K562 (cell line): ENCODE measurements around the gene KCNJ9. TPM values are rescaled to one million over a fixed set of nuclear protein-coding genes. Genes with fewer than 3 reads are reported as not detected.

ENCODE experiments used
- ATAC-seq: fragments of 200-7000 bp; cut with Tn5 transposase; 3 replicates; pipeline ENCODE4 v1.9.1; 2020; ENCODE audit warnings: moderate library complexity
- BruUV-seq: library from RNA; stranded (reverse); fragments of 400-500 nt; replicated peaks from 2 replicates; lab custom pipeline; 2021; lab: Mats Ljungman, UMichigan
- CTCF ChIA-PET: fragments of 300-600 bp; formaldehyde crosslinking; extraction: SDS; loops from one replicate; lab custom pipeline; 2021; ENCODE audit warnings: low intra/inter-chr PET ratio; lab: Yijun Ruan, JAX
- POLR2A ChIA-PET: fragments of 300-600, 350-650 bp; sonication (Branson Sonifier 250); formaldehyde crosslinking; extraction: SDS; loops from one replicate; lab custom pipeline; 2021; ENCODE audit warnings: antibody characterized with exemption, inconsistent platforms; lab: Yijun Ruan, JAX
- DNase-seq, 4 experiments: peaks; one replicate each; pipeline versions ENCODE4 v3.0.0 to v3.0.0-alpha.2; 2011 to 2018; ENCODE audit warnings: low spot score in 3 of 4, mixed read lengths in 3 of 4; ENCODE audit errors: extremely low read depth in 1 of 4
- FAIRE-seq: peaks from 2 replicates; lab custom pipeline; 2011; peaks lifted over from hg19 to GRCh38; lab: Jason Lieb, UNC
- H2AFZ ChIP-seq: 2 replicates; pipeline ENCODE4 v1.6.0; 2011; ENCODE audit warnings: low read depth, low read length, control low read depth, inconsistent platforms
- H3K27ac ChIP-seq: fragments of 200-600 bp; 3 replicates; pipeline ENCODE4 v1.8.0; 2011; ENCODE audit warnings: low read depth, mild to moderate bottlenecking, control low read depth, inconsistent platforms, low read length, moderate library complexity, mixed read lengths; ENCODE audit errors: extremely low read depth
- H3K27me3 ChIP-seq, 2 experiments: fragments of 300-600 bp in 1 of 2; 2 replicates in 1 of 2; 3 replicates in 1 of 2; pipeline versions ENCODE4 v1.6.0 to v1.8.0; 2011; ENCODE audit warnings: inconsistent platforms in 2 of 2, low read length in 2 of 2, mild to moderate bottlenecking in 1 of 2, mixed read lengths in 1 of 2, moderate library complexity in 1 of 2; ENCODE audit not compliant: control insufficient read depth in 2 of 2, insufficient read depth in 2 of 2
- H3K36me3 ChIP-seq: fragments of 300-600 bp; 3 replicates; pipeline ENCODE4 v1.8.0; 2011; ENCODE audit warnings: mild to moderate bottlenecking, low read length, inconsistent platforms; ENCODE audit not compliant: control insufficient read depth, insufficient read depth
- H3K4me1 ChIP-seq, 2 experiments: fragments of 200-600 bp in 1 of 2; replicated peaks in 1 of 2; 2 replicates in 1 of 2; 3 replicates in 1 of 2; pipeline versions ENCODE4 v1.5.1 to v1.8.0; 2011; ENCODE audit warnings: inconsistent platforms in 2 of 2, low read length in 2 of 2, mild to moderate bottlenecking in 1 of 2, mixed read lengths in 1 of 2, moderate library complexity in 1 of 2; ENCODE audit not compliant: control insufficient read depth in 2 of 2, insufficient read depth in 2 of 2
- H3K4me2 ChIP-seq: 2 replicates; pipeline ENCODE4 v1.6.1; 2011; ENCODE audit warnings: low read length, control low read depth, inconsistent platforms, mixed read lengths; ENCODE audit not compliant: insufficient read depth
- H3K4me3 ChIP-seq: fragments of 200-600 bp; sonication (generic), shearing (Covaris generic); 2 replicates; pipeline ENCODE4 v1.5.1; 2016; ENCODE audit warnings: control low read depth, inconsistent platforms
- H3K79me2 ChIP-seq: fragments of 200-600 bp; 3 replicates; pipeline ENCODE4 v1.8.0; 2011; ENCODE audit warnings: low read length, inconsistent platforms; ENCODE audit not compliant: control insufficient read depth, insufficient read depth
- H3K9ac ChIP-seq, 2 experiments: 2 replicates each; pipeline versions ENCODE4 v1.6.0 to v1.6.1; 2011; ENCODE audit warnings: low read depth in 2 of 2, low read length in 2 of 2, control low read depth in 1 of 2, inconsistent platforms in 1 of 2, mild to moderate bottlenecking in 1 of 2, mixed read lengths in 1 of 2; ENCODE audit not compliant: insufficient read depth in 1 of 2
- H3K9me1 ChIP-seq: one replicate; pipeline ENCODE4 v1.6.0; 2011; ENCODE audit warnings: inconsistent platforms, mild to moderate bottlenecking, low read length, moderate library complexity; ENCODE audit not compliant: control insufficient read depth, insufficient read depth
- H3K9me3 ChIP-seq: replicated peaks from 2 replicates; pipeline ENCODE4 v1.5.1; 2011; ENCODE audit warnings: low read depth, low read length, inconsistent platforms; ENCODE audit not compliant: control insufficient read depth, insufficient read depth
- H4K20me1 ChIP-seq: replicated peaks from 2 replicates; pipeline ENCODE4 v1.6.1; 2011; ENCODE audit warnings: low read length, inconsistent platforms, mixed read lengths; ENCODE audit not compliant: control insufficient read depth, insufficient read depth
- ATF6 ChIP-seq: sonication (generic); formaldehyde crosslinking; IDR thresholded peaks from 2 replicates; pipeline ENCODE4 v1.4.0; 2020; ENCODE audit warnings: mild to moderate bottlenecking, missing genetic modification reagents
- BCL6 ChIP-seq: fragments of 250-450 bp; sonication (Bioruptor Pico); IDR thresholded peaks from 2 replicates; pipeline ENCODE4 v1.4.0; 2020
- BHLHE40 ChIP-seq: IDR thresholded peaks from 2 replicates; pipeline ENCODE4 v1.6.1; 2011; ENCODE audit warnings: low read length, improper control_type of control experiment
- CHD2 ChIP-seq: IDR thresholded peaks from 2 replicates; pipeline ENCODE4 v1.6.1; 2011; ENCODE audit warnings: low read depth, low read length
- EWSR1 ChIP-seq: fragments of 450-650 bp; IDR thresholded peaks from 2 replicates; pipeline ENCODE4 v1.6.1; 2018; ENCODE audit warnings: borderline replicate concordance, mild to moderate bottlenecking, low read depth, moderate library complexity; ENCODE audit not compliant: partially characterized antibody
- FOSL1 ChIP-seq: fragments of 200-800 bp; sonication (Bioruptor generic); conservative IDR thresholded peaks from 2 replicates; pipeline ENCODE4 v1.6.1; 2016; ENCODE audit warnings: missing genetic modification characterization, missing compliant biosample characterization
- HNRNPLL ChIP-seq: fragments of 200-400 bp; formaldehyde crosslinking; IDR thresholded peaks from 2 replicates; pipeline ENCODE4 v1.6.1; 2017; ENCODE audit warnings: low read length, low read depth, mild to moderate bottlenecking; ENCODE audit not compliant: poor library complexity, severe bottlenecking
- HNRNPUL1 ChIP-seq: fragments of 200-400 bp; formaldehyde crosslinking; IDR thresholded peaks from 2 replicates; pipeline ENCODE4 v1.6.1; 2017; ENCODE audit warnings: low read length
- JUN ChIP-seq, 2 experiments: sonication (generic) in 1 of 2; formaldehyde crosslinking in 1 of 2; IDR thresholded peaks; 2 replicates each; pipeline versions ENCODE4 v1.6.1 to v1.8.0; 2012 to 2022; ENCODE audit warnings: borderline replicate concordance in 2 of 2, mild to moderate bottlenecking in 2 of 2, improper control_type of control experiment in 1 of 2, low read depth in 1 of 2, low read length in 1 of 2, missing genetic modification reagents in 1 of 2
- JUND ChIP-seq, 2 experiments: IDR thresholded peaks; 2 replicates in 1 of 2; 3 replicates in 1 of 2; pipeline ENCODE4 v1.6.1; 2011; ENCODE audit warnings: borderline replicate concordance in 2 of 2, low read depth in 2 of 2, low read length in 2 of 2, improper control_type of control experiment in 1 of 2, missing biosample characterization in 1 of 2, missing genetic modification characterization in 1 of 2, missing genetic modification reagents in 1 of 2
- PCBP1 ChIP-seq: fragments of 200-400 bp; formaldehyde crosslinking; IDR thresholded peaks from 2 replicates; pipeline ENCODE4 v1.6.1; 2018; ENCODE audit warnings: mild to moderate bottlenecking, low read depth, low read length; ENCODE audit not compliant: poor library complexity, severe bottlenecking
- RUNX1 ChIP-seq: sonication (generic); IDR thresholded peaks from 2 replicates; pipeline ENCODE4 v1.6.1; 2016; ENCODE audit warnings: antibody characterized with exemption, low read depth
- SMARCA4 ChIP-seq: fragments of 450-650 bp; IDR thresholded peaks from 2 replicates; pipeline ENCODE4 v1.6.1; 2016
- SP1 ChIP-seq: sonication (generic); formaldehyde crosslinking; IDR thresholded peaks from 2 replicates; pipeline ENCODE4 v1.8.1; 2022; ENCODE audit warnings: mild to moderate bottlenecking, missing genetic modification reagents
- XRCC5 ChIP-seq: fragments of 200-400 bp; formaldehyde crosslinking; IDR thresholded peaks from 2 replicates; pipeline ENCODE4 v1.6.1; 2017; ENCODE audit warnings: low read depth, mild to moderate bottlenecking, low read length
- ZNF174 ChIP-seq: fragments of 250-450 bp; sonication (Bioruptor Pico); IDR thresholded peaks from 2 replicates; pipeline ENCODE4 v1.4.0; 2020; ENCODE audit warnings: mild to moderate bottlenecking
- ZNF589 ChIP-seq: fragments of 200-800 bp; sonication (Bioruptor generic); IDR thresholded peaks from 2 replicates; pipeline ENCODE4 v1.6.1; 2016; ENCODE audit warnings: low read depth, missing genetic modification characterization, missing compliant biosample characterization
- ZNF699 ChIP-seq: fragments of 250-450 bp; sonication (Bioruptor Pico); IDR thresholded peaks from 2 replicates; pipeline ENCODE4 v1.8.0; 2021; ENCODE audit warnings: mild to moderate bottlenecking, moderate library complexity; ENCODE audit not compliant: insufficient replicate concordance
- WGBS: fragments of 100-300 bp; shearing (Covaris generic); methylation state at CpG from one replicate; pipeline ENCODE4 v1.1.6; 2016; ENCODE audit warnings: low coverage, mixed read lengths; ENCODE audit not compliant: insufficient coverage; ENCODE audit errors: missing lambda C conversion rate; 5-methylcytosine and 5-hydroxymethylcytosine counted together
- in situ Hi-C: fragments of 300-500 bp; cut with MboI; formaldehyde crosslinking; loops from 4 replicates; pipeline ENCODE4 v1.15.0; 2018; ENCODE audit warnings: inconsistent platforms, mixed read lengths
- intact Hi-C: fragments of 100-400 bp; cut with micrococcal nuclease; formaldehyde crosslinking; loops from 2 replicates; pipeline ENCODE4 v1.14.2; 2022
- polyA plus RNA-seq, 8 experiments: library from polyadenylated mRNA; depleted of rRNA in 4 of 8; stranded (reverse) in 5 of 8; unstranded in 3 of 8; fragments of >200 nt; fragmentation: Nextera tagmentation in 2 of 8; fragmentation: Illumina TruSeq in 1 of 8; extraction: Ambion mirVana in 2 of 8; extraction: Trizol in 1 of 8; gene quantifications; 2 replicates each; pipeline versions ENCODE4 v1.2.1 to v1.2.3, GENCODE V29; 2011 to 2014; ENCODE audit warnings: inconsistent platforms in 1 of 8, missing spikeins in 1 of 8
- total RNA-seq, 7 experiments: library from RNA; depleted of rRNA in 6 of 7; stranded (reverse); fragments of >200 nt in 6 of 7; fragmentation: Illumina TruSeq in 2 of 7; extraction: Trizol in 2 of 7; gene quantifications; 2 replicates each; pipeline versions ENCODE4 v1.2.1 to v1.2.3, GENCODE V29; 2011 to 2021; ENCODE audit warnings: low replicate concordance in 1 of 7
- TF ChIP-seq, protein P1 (sequence below), 2 experiments: fragments of 450-650 bp in 1 of 2; sonication (generic) in 1 of 2; formaldehyde crosslinking in 1 of 2; IDR thresholded peaks in 1 of 2; conservative IDR thresholded peaks in 1 of 2; 2 replicates each; pipeline versions ENCODE4 v1.6.1 to v1.8.1; 2016 to 2023; ENCODE audit warnings: mild to moderate bottlenecking in 2 of 2, moderate library complexity in 2 of 2, inconsistent platforms in 1 of 2, missing genetic modification reagents in 1 of 2

The KCNJ9 gene
- total and polyA plus RNA-seq, 9 of the 15 experiments (the other 6 are each of a cell fraction or from before 2014, with no cell fraction given): not detected

DNA sequence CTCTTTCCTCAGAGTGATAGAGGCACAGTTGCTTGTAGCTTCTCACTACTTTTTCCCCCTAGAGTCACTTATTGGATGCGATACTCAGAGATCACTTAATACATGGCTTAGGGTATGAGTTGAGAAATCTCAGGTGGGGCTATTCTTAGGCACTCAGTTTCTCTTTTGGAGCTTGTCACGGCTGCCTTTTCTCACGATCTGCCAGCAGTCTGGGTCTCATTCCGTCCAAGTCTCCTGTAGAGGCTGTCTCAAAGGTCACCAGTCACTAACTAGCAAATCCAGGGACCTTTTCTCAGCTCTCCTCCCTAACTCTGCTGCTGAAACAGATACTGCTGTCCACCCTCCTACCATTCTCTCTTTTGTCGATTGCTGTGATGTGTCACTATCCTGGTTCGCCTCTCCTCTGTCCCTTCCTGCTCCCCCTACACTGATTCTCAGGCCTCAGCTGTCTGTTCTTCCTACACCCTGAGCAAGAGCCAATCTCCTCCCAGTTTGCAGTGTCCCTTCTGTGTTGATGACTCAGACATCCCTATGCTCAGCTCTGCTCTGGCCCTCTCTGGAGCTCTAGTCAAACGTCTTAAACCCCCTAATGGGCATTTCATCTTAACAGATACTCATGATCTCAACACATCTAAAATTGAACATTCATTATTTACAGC, 46.7 kb downstream of the KCNJ9 start:
- Histone ChIP-seq H3K27ac (no peak overlapping the region), H2AFZ (peak overlapping the region; percentile 14; the same call in 1 of the 2 replicates), H3K4me3 (no peak overlapping the region), H3K9me3 (no peaks in the 10 kb centered on the region), H3K4me2 (no peak overlapping the region), H3K79me2 (no peaks in the 10 kb centered on the region), H3K27me3 (peaks cover 20 to 67% of the 10 kb centered on the region in 2 experiments; a peak in 4 of 5 replicates), H3K4me1 (no peaks in the 10 kb centered on the region; a peak in 1 of 5 replicates), H3K9ac (no peak overlapping the region), H4K20me1 (no peaks in the 10 kb centered on the region; the same call in 1 of the 2 replicates), H3K9me1 (no peaks in the 10 kb centered on the region), H3K36me3 (no peaks in the 10 kb centered on the region)
- in situ Hi-C loops (no loop called here), intact Hi-C loops (no loop called here)
- peak in 2 of 4 experiments; percentile 44 to 45 for DNase-seq
- ChIA-PET POLR2A (interaction anchor here (1.2 kb wide), 1 partner anchor 41 kb away, joined by 4 read pairs; no protein-coding TSS in a partner anchor), CTCF (no interaction called here)
- peak; percentile 72 for ATAC-seq
- BruUV-seq: no TSS peak
- FAIRE-seq: peak; percentile 65
- WGBS: 4% methylated on average over 6 of the region's 7 CpGs
- TF ChIP-seq SMARCA4: no peak
- TF ChIP-seq ZNF174: no peak
- no peak for TF ChIP-seq ATF6 (CRISPR knock-in tag)
- TF ChIP-seq BCL6 (CRISPR knock-in tag): no peak
- no peak for TF ChIP-seq SP1 (CRISPR knock-in tag)
- no peak for TF ChIP-seq XRCC5
- TF ChIP-seq ZNF699 (CRISPR knock-in tag): no peak
- 0 out of 2 replicates have a peak, but pooled peaks have one; percentile 38 for TF ChIP-seq ZNF589 (CRISPR knock-in tag)
- TF ChIP-seq EWSR1: no peak
- no peak for TF ChIP-seq RUNX1
- TF ChIP-seq JUN (IDR thresholded peaks at IDR 0.05; ENCODE audit: borderline replicate concordance, low read depth, low read length): 0 out of 2 replicates have a peak, but pooled peaks have one; percentile 14
- no peak for TF ChIP-seq JUN (CRISPR knock-in tag; IDR thresholded peaks at IDR 0.05; ENCODE audit: borderline replicate concordance)
- TF ChIP-seq FOSL1 (tag): peak; percentile 62
- no peak for TF ChIP-seq BHLHE40
- peak; percentile 68; the same call in 1 of the 2 replicates for TF ChIP-seq JUND (IDR thresholded peaks at IDR 0.05; ENCODE audit: borderline replicate concordance, low read depth, low read length)
- TF ChIP-seq JUND (tag; IDR thresholded peaks at IDR 0.05; ENCODE audit: borderline replicate concordance, low read depth, low read length): 0 out of 3 replicates have a peak, but pooled peaks have one; percentile 9
- no peak for TF ChIP-seq CHD2
- no peak for TF ChIP-seq PCBP1
- no peak for TF ChIP-seq HNRNPUL1
- no peak for TF ChIP-seq HNRNPLL
- TF ChIP-seq, protein P1, sequence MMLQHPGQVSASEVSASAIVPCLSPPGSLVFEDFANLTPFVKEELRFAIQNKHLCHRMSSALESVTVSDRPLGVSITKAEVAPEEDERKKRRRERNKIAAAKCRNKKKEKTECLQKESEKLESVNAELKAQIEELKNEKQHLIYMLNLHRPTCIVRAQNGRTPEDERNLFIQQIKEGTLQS (IDR thresholded peaks at IDR 0.05): peak; percentile 78
- TF ChIP-seq, protein P1 (CRISPR knock-in tag; conservative IDR thresholded peaks at IDR 0.05): no peak
